GM12891 (cell line): ENCODE measurements around the gene FKBP8.

Experiments used
- DNase-seq: peaks from one replicate; pipeline ENCODE4 v3.0.0; 2011; ENCODE audit warnings: low spot score; ENCODE audit not compliant: insufficient read length
- FAIRE-seq: peaks from 2 replicates; lab custom pipeline; 2011; peaks lifted over from hg19 to GRCh38; lab: Jason Lieb, UNC
- PAX5 ChIP-seq: IDR thresholded peaks from 2 replicates; pipeline ENCODE4 v1.6.1; 2011; ENCODE audit warnings: low read length, moderate library complexity, mild to moderate bottlenecking; ENCODE audit not compliant: insufficient read depth, severe bottlenecking
- POLR2A ChIP-seq: IDR thresholded peaks from 2 replicates; pipeline ENCODE4 v1.6.1; 2011; ENCODE audit warnings: low read depth, low read length, control low read depth
- POLR2AphosphoS5 ChIP-seq: IDR thresholded peaks from 2 replicates; pipeline ENCODE4 v1.6.1; 2011; ENCODE audit warnings: low read depth, low read length, control low read depth
- POU2F2 ChIP-seq: IDR thresholded peaks from 2 replicates; pipeline ENCODE4 v1.6.1; 2011; ENCODE audit warnings: low read depth, mild to moderate bottlenecking, control low read depth, low read length, moderate library complexity
- SPI1 ChIP-seq: IDR thresholded peaks from 2 replicates; pipeline ENCODE4 v1.6.1; 2011; ENCODE audit warnings: low read depth, low read length, control low read depth
- TAF1 ChIP-seq: IDR thresholded peaks from 2 replicates; pipeline ENCODE4 v1.6.1; 2011; ENCODE audit warnings: low read depth, low read length, control low read depth

Gene FKBP8

DNA sequence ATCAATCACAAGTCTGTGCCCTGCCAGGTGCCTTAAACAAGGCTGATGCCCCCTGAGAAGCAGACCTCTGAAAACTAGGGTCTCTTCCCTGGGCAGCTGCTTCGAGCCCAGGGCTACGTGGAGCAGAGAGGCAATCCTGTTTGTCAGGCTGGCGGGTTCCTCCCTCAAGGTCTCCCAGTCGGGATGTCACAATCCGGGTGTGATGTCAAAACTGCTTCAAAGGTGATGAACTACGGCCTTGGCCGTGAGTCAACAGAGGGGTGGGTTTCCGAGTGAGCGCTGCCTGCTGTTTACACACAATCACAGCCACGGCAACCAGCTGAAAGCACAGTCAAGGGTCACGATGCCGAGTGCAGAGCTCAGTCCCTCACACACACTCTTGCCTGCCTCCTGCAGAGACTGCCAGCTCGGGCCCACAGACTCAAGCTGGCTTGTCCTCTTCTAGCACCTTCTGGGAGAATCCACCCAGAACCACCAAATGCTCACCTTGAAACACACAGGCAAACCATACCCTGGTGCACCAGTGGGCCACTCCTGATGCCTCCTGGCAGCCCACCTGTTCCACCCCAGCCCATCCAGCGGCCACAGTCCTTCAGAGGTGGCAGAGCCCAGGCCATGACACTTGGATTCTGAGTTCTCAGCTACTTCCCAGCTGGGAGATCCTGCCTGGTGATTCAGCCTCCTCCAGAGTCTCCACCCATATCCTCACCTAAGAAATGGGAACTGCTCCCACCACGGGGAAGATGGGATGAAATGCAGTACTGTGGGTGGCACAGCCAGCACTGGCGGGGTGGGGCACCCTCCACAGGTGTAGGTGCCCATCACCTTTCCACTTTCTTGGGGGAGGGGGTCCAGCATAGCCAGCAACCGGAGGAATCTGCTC is 28.3 kb downstream of the FKBP8 start:
- FAIRE-seq (no peak), DNase-seq (no peak)
- no peak for TF ChIP-seq POLR2AphosphoS5

GRCh38 chr19:18513868-18514267 is 29.5 kb downstream of the FKBP8 start:
- no peak for DNase-seq
- FAIRE-seq: no peak
- TF ChIP-seq POLR2AphosphoS5 (no peak), SPI1 (no peak), PAX5 (no peak), POU2F2 (no peak), POLR2A (no peak), TAF1 (no peak)

- TF ChIP-seq TAF1: no peak
- TF ChIP-seq POU2F2: no peak
- TF ChIP-seq PAX5: no peak
- no peak for TF ChIP-seq POLR2A
- TF ChIP-seq POLR2AphosphoS5: no peak
- no peak for TF ChIP-seq SPI1
- no peak for FAIRE-seq
- no peak for DNase-seq
Observed at GRCh38 chr19:18510216-18510615, 33.2 kb downstream of the FKBP8 start.

GRCh38 chr19:18508585-18508984 is 34.8 kb downstream of the FKBP8 start:
- no peak for FAIRE-seq
- TF ChIP-seq POLR2A (no peak), SPI1 (no peak), POLR2AphosphoS5 (no peak), PAX5 (no peak), POU2F2 (no peak), TAF1 (no peak)
- DNase-seq: no peak

- DNase-seq: no peak
- no peak for FAIRE-seq
- TF ChIP-seq POLR2A: no peak
- TF ChIP-seq POU2F2: no peak
- TF ChIP-seq PAX5: no peak
- TF ChIP-seq SPI1: no peak
- no peak for TF ChIP-seq TAF1
- no peak for TF ChIP-seq POLR2AphosphoS5
Observed at GRCh38 chr19:18507727-18508440, 35.5 kb downstream of the FKBP8 start.

GRCh38 chr19:18507021-18507726 is 36.2 kb downstream of the FKBP8 start:
- FAIRE-seq: no peak
- TF ChIP-seq POU2F2 (no peak), POLR2AphosphoS5 (no peak), PAX5 (no peak), SPI1 (no peak), TAF1 (no peak), POLR2A (no peak)
- no peak for DNase-seq

DNA sequence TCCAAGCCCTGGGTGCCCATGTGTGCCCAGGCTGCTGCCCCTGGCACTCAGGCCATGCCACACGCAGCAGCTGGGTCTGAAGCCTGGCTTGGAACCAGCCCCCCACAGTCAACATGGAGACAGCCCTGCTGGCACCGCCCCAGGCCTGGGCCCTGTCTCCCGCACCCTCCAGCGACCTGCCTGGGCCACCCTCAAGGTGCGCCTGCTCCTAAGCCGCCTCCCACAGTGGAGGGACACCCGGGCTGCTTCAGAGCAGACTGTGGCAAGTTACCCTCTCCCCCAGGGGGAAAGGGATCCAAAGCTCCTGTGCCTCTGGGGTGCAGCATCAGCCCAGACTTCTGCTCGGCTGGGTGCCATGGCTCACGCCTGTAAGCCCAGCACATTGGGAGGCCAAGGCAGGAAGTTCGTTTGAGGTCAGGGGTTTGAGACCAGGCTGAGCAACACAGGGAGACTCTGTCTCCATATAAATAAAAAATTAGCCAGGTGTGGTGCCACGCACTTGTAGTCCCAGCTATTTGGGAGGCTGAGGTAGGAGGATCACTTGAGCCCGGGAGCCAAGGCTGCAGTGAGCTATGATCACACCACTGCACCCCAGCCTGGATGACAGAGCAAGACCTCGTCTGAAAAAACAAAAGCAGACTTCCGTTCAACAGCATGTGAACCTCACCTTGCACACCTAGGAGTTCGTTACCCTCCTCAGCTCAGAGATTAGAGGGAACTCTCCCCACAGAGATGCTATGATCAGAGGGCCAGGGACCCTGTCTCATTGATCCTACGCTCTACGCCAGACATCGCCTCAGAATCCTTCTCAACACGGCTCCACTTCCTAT is 37.1 kb downstream of the FKBP8 start:
- no peak for FAIRE-seq

DNA sequence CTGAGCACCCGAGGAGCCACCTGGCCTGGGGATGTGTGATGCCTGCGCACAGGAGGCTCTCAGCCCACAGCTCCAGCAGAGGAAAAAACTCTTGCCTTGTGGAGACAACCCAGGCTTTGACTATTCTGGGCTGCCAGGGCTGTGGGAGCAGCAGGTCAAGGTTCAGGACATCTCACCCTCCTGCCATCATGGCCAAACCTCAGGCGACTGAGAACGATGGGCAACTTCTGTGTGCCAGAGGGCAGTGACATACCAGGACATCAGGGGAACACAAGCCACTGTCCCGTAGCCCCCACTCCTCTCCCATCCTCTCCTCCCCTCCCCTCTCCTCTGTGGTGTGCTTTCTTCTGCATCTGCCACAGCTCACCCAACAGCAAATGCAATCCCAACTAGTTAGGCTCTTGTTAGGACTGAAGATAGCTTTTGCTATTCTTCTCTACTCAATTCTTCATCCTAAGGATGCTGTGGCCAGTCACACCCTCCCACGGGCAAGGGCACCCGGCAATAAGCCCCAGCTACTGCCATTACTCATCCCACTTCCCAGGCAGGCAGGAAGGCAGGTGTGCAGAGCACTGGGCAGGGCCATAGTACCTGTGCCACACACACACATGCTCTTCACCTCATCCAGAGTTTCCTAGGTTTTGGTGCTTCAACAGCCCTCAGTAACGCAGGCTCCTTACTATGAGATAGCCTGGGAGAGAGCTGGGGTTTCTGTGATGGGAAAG is 38.3 kb downstream of the FKBP8 start:
- FAIRE-seq: no peak
- TF ChIP-seq POLR2AphosphoS5: no peak
- TF ChIP-seq SPI1: no peak
- no peak for DNase-seq

More for the DNA sequence above, 37.1 kb downstream of the FKBP8 start:
- DNase-seq: no peak
- TF ChIP-seq PAX5: no peak
- no peak for TF ChIP-seq POLR2A
- no peak for TF ChIP-seq POLR2AphosphoS5
- no peak for TF ChIP-seq SPI1
- no peak for TF ChIP-seq POU2F2
- no peak for TF ChIP-seq TAF1
